GM18870 (cell line): ENCODE results near the gene THAP11.
"Not testable (repeated sequence)": the region's sequence is repeated elsewhere in the genome, so short reads cannot be mapped to it uniquely, and the experiment has no call there.

Source experiments
- ATAC-seq: cut with Tn5 transposase; IDR thresholded peaks from one replicate; pipeline ENCODE4 v1.9.1; 2021; ENCODE audit warnings: moderate library complexity; ENCODE audit not compliant: unreplicated experiment

Gene THAP11

GRCh38 chr16:67861877-67862276, 19.8 kb downstream of the THAP11 start:
- no peak for ATAC-seq

GRCh38 chr16:67862623-67863583, 20.8 kb downstream of the THAP11 start:
- no peak for ATAC-seq

- not testable (repeated sequence) for ATAC-seq
These were observed 21.9 kb downstream of the THAP11 start for GRCh38 chr16:67864044-67864443.

GRCh38 chr16:67864594-67864993, 22.5 kb downstream of the THAP11 start:
- no peak for ATAC-seq

GRCh38 chr16:67865318-67865717, 23.2 kb downstream of the THAP11 start:
- no peak for ATAC-seq

GRCh38 chr16:67868290-67868689, 26.2 kb downstream of the THAP11 start:
- no peak for ATAC-seq

- no peak for ATAC-seq
These were observed 27.5 kb downstream of the THAP11 start for GRCh38 chr16:67869653-67870052.

GRCh38 chr16:67871256-67871655, 29.1 kb downstream of the THAP11 start:
- ATAC-seq: no peak

- no peak for ATAC-seq
These were observed 30.1 kb downstream of the THAP11 start for GRCh38 chr16:67872131-67872630.

GRCh38 chr16:67872631-67873434, 30.7 kb downstream of the THAP11 start, which contains the start of gene EDC4:
Gene EDC4, plus strand, starts transcription at chr16:67873052. Its CDS starts 210 bp downstream, at chr16:67873262.
- no peak for ATAC-seq

- no peak for ATAC-seq
These were observed 31.6 kb downstream of the THAP11 start for GRCh38 chr16:67873435-67874370.

GRCh38 chr16:67874372-67874771, 32.3 kb downstream of the THAP11 start:
- ATAC-seq: no peak

- ATAC-seq: no peak
These were observed 34.9 kb downstream of the THAP11 start for GRCh38 chr16:67877064-67877463.

GRCh38 chr16:67878232-67878631, 36.1 kb downstream of the THAP11 start:
- no peak for ATAC-seq

- ATAC-seq: no peak
These were observed 36.7 kb downstream of the THAP11 start for GRCh38 chr16:67878846-67879245.

- ATAC-seq: no peak
These were observed 37.3 kb downstream of the THAP11 start for GRCh38 chr16:67879462-67879861.

- no peak for ATAC-seq
These were observed 37.8 kb downstream of the THAP11 start for GRCh38 chr16:67879936-67880335.

GRCh38 chr16:67880584-67880983, 38.5 kb downstream of the THAP11 start:
- no peak for ATAC-seq

- ATAC-seq: no peak
These were observed 39.6 kb downstream of the THAP11 start for GRCh38 chr16:67881621-67882161.
